ENCODE measurements around the gene DIS3L.
"Not testable (repeated sequence)": the region's sequence is repeated elsewhere in the genome, so short reads cannot be mapped to it uniquely, and the experiment has no call there.

DIS3L gene

GRCh38 chr15:66312144-66312543 is 18.8 kb downstream of the DIS3L start:
- DNase-seq: no peak

- DNase-seq: no peak
Observed at GRCh38 chr15:66323312-66323928, 30.1 kb downstream of the DIS3L start.

GRCh38 chr15:66326051-66326450 is 32.7 kb downstream of the DIS3L start:
- no peak for DNase-seq

- DNase-seq: no peak
Observed at GRCh38 chr15:66327736-66328135, 34.4 kb downstream of the DIS3L start.

- no peak for DNase-seq
Observed at GRCh38 chr15:66328771-66329170, 35.4 kb downstream of the DIS3L start.

- DNase-seq: not testable (repeated sequence)
Observed at GRCh38 chr15:66348530-66348929, 55.2 kb downstream of the DIS3L start.

- DNase-seq: no peak
Observed at GRCh38 chr15:66356077-66356358, 62.6 kb downstream of the DIS3L start.

GRCh38 chr15:66356359-66357236 is 63.2 kb downstream of the DIS3L start, which contains the start of gene TIPIN:
TSS of gene TIPIN (minus strand) at chr15:66356685. CDS start at chr15:66352947, 3,738 bp downstream.
- peak; percentile 91 to 98 (median 94) for DNase-seq

GRCh38 chr15:66359740-66360139 is 66.4 kb downstream of the DIS3L start:
- DNase-seq: no peak

- DNase-seq: not testable (repeated sequence)
Observed at GRCh38 chr15:66361745-66362460, 68.5 kb downstream of the DIS3L start.

GRCh38 chr15:66362776-66363175 is 69.4 kb downstream of the DIS3L start:
- no peak for DNase-seq

- no peak for DNase-seq
Observed at GRCh38 chr15:66364944-66365528, 71.7 kb downstream of the DIS3L start.

- peak in 2 of 5 experiments; percentile 30 to 80 for DNase-seq
Observed at GRCh38 chr15:66369773-66370651, 76.6 kb downstream of the DIS3L start.

GRCh38 chr15:66374179-66374578 is 80.8 kb downstream of the DIS3L start:
- no peak for DNase-seq

- no peak for DNase-seq
Observed at GRCh38 chr15:66378814-66379430, 85.6 kb downstream of the DIS3L start.

GRCh38 chr15:66381376-66381775 is 88.0 kb downstream of the DIS3L start:
- DNase-seq: not testable (repeated sequence)
